Fibroblast of skin of right biceps (primary cell): ENCODE data around the gene SLC22A5.
A peak's percentile ranks its signal among the peaks of the same experiment; 100 is the strongest.
"Not testable (repeated sequence)": the region's sequence is repeated elsewhere in the genome, so short reads cannot be mapped to it uniquely, and the experiment has no call there.

Experiments used
- DNase-seq: peaks from one replicate; pipeline ENCODE4 v3.0.0-alpha.2; 2013

The SLC22A5 gene

GRCh38 chr5:132429463-132430440 lies 60.2 kb downstream of the SLC22A5 start:
- DNase-seq: no peak

GRCh38 chr5:132430746-132431145 lies 61.2 kb downstream of the SLC22A5 start:
- no peak for DNase-seq

- DNase-seq: no peak
Observed at GRCh38 chr5:132431632-132432031, 62.1 kb downstream of the SLC22A5 start.

- no peak for DNase-seq
Observed at GRCh38 chr5:132433141-132433540, 63.6 kb downstream of the SLC22A5 start.

GRCh38 chr5:132434416-132435286 lies 65.1 kb downstream of the SLC22A5 start:
- peak; percentile 26 for DNase-seq

- no peak for DNase-seq
Observed at GRCh38 chr5:132435447-132435846, 65.9 kb downstream of the SLC22A5 start.

GRCh38 chr5:132435886-132436285 lies 66.4 kb downstream of the SLC22A5 start:
- no peak for DNase-seq

- no peak for DNase-seq
Observed at GRCh38 chr5:132436936-132437335, 67.4 kb downstream of the SLC22A5 start.

- DNase-seq: peak; percentile 94
Observed at GRCh38 chr5:132437604-132438266, 68.2 kb downstream of the SLC22A5 start.

- DNase-seq: not testable (repeated sequence)
Observed at GRCh38 chr5:132438267-132438645, 68.7 kb downstream of the SLC22A5 start.

- no peak for DNase-seq
Observed at GRCh38 chr5:132438917-132439316, 69.4 kb downstream of the SLC22A5 start.

- DNase-seq: peak; percentile 88
Observed at GRCh38 chr5:132439521-132440089, 70.1 kb downstream of the SLC22A5 start.

- DNase-seq: no peak
Observed at GRCh38 chr5:132444061-132444460, 74.6 kb downstream of the SLC22A5 start.
